Liver (tissue), 9 donors: ENCODE results near the gene PRKACA. TPM values are rescaled to one million over a fixed set of nuclear protein-coding genes. Genes with fewer than 3 reads are reported as not detected.

Experiments
- DNase-seq: peaks from one replicate; pipeline ENCODE4 v3.0.0-alpha.2; 2017; ENCODE audit warnings: low spot score
- H3K27ac ChIP-seq, 2 donors: one replicate each; pipeline ENCODE4 v1.7.0; 2013; ENCODE audit warnings: inconsistent platforms in 2 of 2, low read length in 2 of 2, control low read depth in 1 of 2, low read depth in 1 of 2, mild to moderate bottlenecking in 1 of 2
- H3K27me3 ChIP-seq, 4 donors: one replicate each; pipeline versions ENCODE4 v1.6.1 to v1.7.0; 2013; ENCODE audit warnings: low read length in 3 of 4, inconsistent platforms in 1 of 4, mild to moderate bottlenecking in 1 of 4, moderate library complexity in 1 of 4; ENCODE audit not compliant: control insufficient read depth in 4 of 4, insufficient read depth in 4 of 4
- H3K36me3 ChIP-seq, 4 donors: one replicate each; pipeline versions ENCODE4 v1.6.1 to v1.7.0; 2013; ENCODE audit warnings: low read length in 3 of 4, mild to moderate bottlenecking in 3 of 4, low read depth in 1 of 4, moderate library complexity in 1 of 4; ENCODE audit not compliant: control insufficient read depth in 4 of 4, insufficient read depth in 3 of 4
- H3K4me1 ChIP-seq, 4 donors: one replicate each; pipeline versions ENCODE4 v1.6.1 to v1.7.0; 2013; ENCODE audit warnings: low read length in 3 of 4, mild to moderate bottlenecking in 3 of 4, moderate library complexity in 1 of 4; ENCODE audit not compliant: control insufficient read depth in 4 of 4, insufficient read depth in 4 of 4
- H3K4me3 ChIP-seq, 3 donors: one replicate each; pipeline versions ENCODE4 v1.6.1 to v1.7.0; 2013; ENCODE audit warnings: low read length in 3 of 3, control low read depth in 1 of 3, low read depth in 1 of 3, mild to moderate bottlenecking in 1 of 3
- H3K9ac ChIP-seq, 2 donors: one replicate each; pipeline ENCODE4 v1.7.0; 2013; ENCODE audit warnings: low read length in 2 of 2, mild to moderate bottlenecking in 2 of 2, moderate library complexity in 2 of 2, control low read depth in 1 of 2, low read depth in 1 of 2
- H3K9me3 ChIP-seq, 4 donors: one replicate each; pipeline versions ENCODE4 v1.6.1 to v1.7.0; 2013; ENCODE audit warnings: low read length in 3 of 4; ENCODE audit not compliant: control insufficient read depth in 4 of 4
- ATF3 ChIP-seq: IDR thresholded peaks from 2 replicates; pipeline ENCODE4 v1.6.1; 2016; ENCODE audit warnings: antibody characterized with exemption
- EGR1 ChIP-seq, 2 donors: IDR thresholded peaks; 2 replicates each; pipeline ENCODE4 v1.6.1; 2016 to 2018; ENCODE audit warnings: antibody characterized with exemption in 2 of 2, low read depth in 2 of 2
- FOXA1 ChIP-seq: IDR thresholded peaks from 2 replicates; pipeline ENCODE4 v1.6.1; 2016; ENCODE audit warnings: antibody characterized with exemption
- FOXA2 ChIP-seq: IDR thresholded peaks from 2 replicates; pipeline ENCODE4 v1.6.1; 2016; ENCODE audit warnings: antibody characterized with exemption
- GABPA ChIP-seq, 2 donors: IDR thresholded peaks in 1 of 2; conservative IDR thresholded peaks in 1 of 2; 2 replicates each; pipeline ENCODE4 v1.6.1; 2016; ENCODE audit warnings: antibody characterized with exemption in 2 of 2, mild to moderate bottlenecking in 1 of 2, moderate library complexity in 1 of 2
- HNF4A ChIP-seq, 2 donors: conservative IDR thresholded peaks; 2 replicates each; pipeline ENCODE4 v1.6.1; 2016; ENCODE audit warnings: antibody characterized with exemption in 2 of 2, mild to moderate bottlenecking in 2 of 2
- HNF4G ChIP-seq: IDR thresholded peaks from 2 replicates; pipeline ENCODE4 v1.6.1; 2016; ENCODE audit warnings: antibody characterized with exemption
- JUND ChIP-seq, 2 donors: IDR thresholded peaks; 2 replicates each; pipeline ENCODE4 v1.6.1; 2016; ENCODE audit warnings: antibody characterized with exemption in 2 of 2
- MAX ChIP-seq: IDR thresholded peaks from 2 replicates; pipeline ENCODE4 v1.6.1; 2016; ENCODE audit warnings: antibody characterized with exemption
- NR2F2 ChIP-seq: IDR thresholded peaks from 2 replicates; pipeline ENCODE4 v1.6.1; 2016; ENCODE audit warnings: antibody characterized with exemption
- RAD21 ChIP-seq, 2 donors: IDR thresholded peaks; 2 replicates each; pipeline ENCODE4 v1.6.1; 2016; ENCODE audit warnings: antibody characterized with exemption in 2 of 2, mild to moderate bottlenecking in 2 of 2
- REST ChIP-seq: IDR thresholded peaks from 2 replicates; pipeline ENCODE4 v1.6.1; 2016; ENCODE audit warnings: antibody characterized with exemption, mild to moderate bottlenecking
- RXRA ChIP-seq, 2 donors: IDR thresholded peaks; 2 replicates each; pipeline ENCODE4 v1.6.1; 2017 to 2018; ENCODE audit warnings: antibody characterized with exemption in 2 of 2, mild to moderate bottlenecking in 1 of 2
- SP1 ChIP-seq: IDR thresholded peaks from 2 replicates; pipeline ENCODE4 v1.6.1; 2018; ENCODE audit warnings: antibody characterized with exemption, mild to moderate bottlenecking
- TAF1 ChIP-seq: conservative IDR thresholded peaks from 2 replicates; pipeline ENCODE4 v1.6.1; 2016; ENCODE audit warnings: antibody characterized with exemption, mild to moderate bottlenecking
- YY1 ChIP-seq: IDR thresholded peaks from 2 replicates; pipeline ENCODE4 v1.6.1; 2016; ENCODE audit warnings: antibody characterized with exemption, mild to moderate bottlenecking
- WGBS: extraction: QIAGEN DNeasy Blood & Tissue Kit; methylation state at CpG from one replicate; pipeline ENCODE4 v1.1.7; 2013; 5-methylcytosine and 5-hydroxymethylcytosine counted together
- polyA plus RNA-seq, 2 donors: library from polyadenylated mRNA; stranded (reverse) in 1 of 2; unstranded in 1 of 2; fragments of 200-250 nt in 1 of 2; fragments of >200 nt in 1 of 2; fragmentation: Nextera tagmentation in 1 of 2; extraction: Ambion mirVana in 1 of 2; gene quantifications; one replicate each; pipeline versions ENCODE4 v1.2.1 to v1.2.3, GENCODE V29; 2013 to 2015
- total RNA-seq, 2 donors: library from RNA; depleted of rRNA; stranded (reverse); fragments of >200 nt; gene quantifications; one replicate each; pipeline ENCODE4 v1.2.3, GENCODE V29; 2014
- TF ChIP-seq, protein P1 (sequence below): IDR thresholded peaks from 2 replicates; pipeline ENCODE4 v1.6.1; 2016; ENCODE audit warnings: antibody characterized with exemption
- TF ChIP-seq, protein P2 (sequence below): fragments of 150-350 bp; IDR thresholded peaks from 2 replicates; pipeline ENCODE4 v1.5.1; 2017; ENCODE audit warnings: improper control_type of control experiment, low read depth, low read length; ENCODE audit not compliant: missing input control
- donor health status: healthy.
- donor health status: healthy.
- donor health status: healthy.
- donor health status: healthy.
- donor health status: healthy.

PRKACA gene
- total and polyA plus RNA-seq, 4 donors: 15.5 to 72.4 (median 40.2) TPM

- Histone ChIP-seq H3K27ac (no peak overlapping the region), H3K27me3 (no peaks in the 10 kb centered on the region), H3K4me3 (no peak overlapping the region), H3K9ac (no peak overlapping the region), H3K4me1 (peaks cover 0 to 7% (median 0%) of the 10 kb centered on the region in 4 donors), H3K9me3 (no peaks in the 10 kb centered on the region), H3K36me3 (no peaks in the 10 kb centered on the region)
- 72% methylated on average over 20 of the region's 20 CpGs for WGBS
- TF ChIP-seq HNF4G: no peak
- TF ChIP-seq EGR1 (IDR thresholded peaks at IDR 0.05; ENCODE audit: low read depth in 2 of 2): no peak
- TF ChIP-seq SP1: no peak
- TF ChIP-seq MAX: no peak
- TF ChIP-seq NR2F2: no peak
- TF ChIP-seq ATF3: no peak
- no peak for TF ChIP-seq GABPA (IDR thresholded peaks at IDR 0.05 in 1 of 2, conservative IDR thresholded peaks at IDR 0.05 in 1 of 2)
- TF ChIP-seq, protein P1, sequence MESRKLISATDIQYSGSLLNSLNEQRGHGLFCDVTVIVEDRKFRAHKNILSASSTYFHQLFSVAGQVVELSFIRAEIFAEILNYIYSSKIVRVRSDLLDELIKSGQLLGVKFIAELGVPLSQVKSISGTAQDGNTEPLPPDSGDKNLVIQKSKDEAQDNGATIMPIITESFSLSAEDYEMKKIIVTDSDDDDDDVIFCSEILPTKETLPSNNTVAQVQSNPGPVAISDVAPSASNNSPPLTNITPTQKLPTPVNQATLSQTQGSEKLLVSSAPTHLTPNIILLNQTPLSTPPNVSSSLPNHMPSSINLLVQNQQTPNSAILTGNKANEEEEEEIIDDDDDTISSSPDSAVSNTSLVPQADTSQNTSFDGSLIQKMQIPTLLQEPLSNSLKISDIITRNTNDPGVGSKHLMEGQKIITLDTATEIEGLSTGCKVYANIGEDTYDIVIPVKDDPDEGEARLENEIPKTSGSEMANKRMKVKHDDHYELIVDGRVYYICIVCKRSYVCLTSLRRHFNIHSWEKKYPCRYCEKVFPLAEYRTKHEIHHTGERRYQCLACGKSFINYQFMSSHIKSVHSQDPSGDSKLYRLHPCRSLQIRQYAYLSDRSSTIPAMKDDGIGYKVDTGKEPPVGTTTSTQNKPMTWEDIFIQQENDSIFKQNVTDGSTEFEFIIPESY: no peak
- TF ChIP-seq, protein P2, sequence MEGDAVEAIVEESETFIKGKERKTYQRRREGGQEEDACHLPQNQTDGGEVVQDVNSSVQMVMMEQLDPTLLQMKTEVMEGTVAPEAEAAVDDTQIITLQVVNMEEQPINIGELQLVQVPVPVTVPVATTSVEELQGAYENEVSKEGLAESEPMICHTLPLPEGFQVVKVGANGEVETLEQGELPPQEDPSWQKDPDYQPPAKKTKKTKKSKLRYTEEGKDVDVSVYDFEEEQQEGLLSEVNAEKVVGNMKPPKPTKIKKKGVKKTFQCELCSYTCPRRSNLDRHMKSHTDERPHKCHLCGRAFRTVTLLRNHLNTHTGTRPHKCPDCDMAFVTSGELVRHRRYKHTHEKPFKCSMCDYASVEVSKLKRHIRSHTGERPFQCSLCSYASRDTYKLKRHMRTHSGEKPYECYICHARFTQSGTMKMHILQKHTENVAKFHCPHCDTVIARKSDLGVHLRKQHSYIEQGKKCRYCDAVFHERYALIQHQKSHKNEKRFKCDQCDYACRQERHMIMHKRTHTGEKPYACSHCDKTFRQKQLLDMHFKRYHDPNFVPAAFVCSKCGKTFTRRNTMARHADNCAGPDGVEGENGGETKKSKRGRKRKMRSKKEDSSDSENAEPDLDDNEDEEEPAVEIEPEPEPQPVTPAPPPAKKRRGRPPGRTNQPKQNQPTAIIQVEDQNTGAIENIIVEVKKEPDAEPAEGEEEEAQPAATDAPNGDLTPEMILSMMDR: no peak
- TF ChIP-seq FOXA2: no peak
- no peak for TF ChIP-seq FOXA1
- no peak for TF ChIP-seq REST
- TF ChIP-seq RXRA (IDR thresholded peaks at IDR 0.05): no peak
- TF ChIP-seq YY1: no peak
- TF ChIP-seq RAD21 (IDR thresholded peaks at IDR 0.05): no peak
- no peak for TF ChIP-seq HNF4A (conservative IDR thresholded peaks at IDR 0.05)
- TF ChIP-seq JUND (IDR thresholded peaks at IDR 0.05): no peak
- no peak for TF ChIP-seq TAF1
- no peak for DNase-seq
Measured at GRCh38 chr19:14165990-14166830, 48.6 kb upstream of the PRKACA start.
